H9 (cell line): Measurements from ENCODE around the gene RPL19. TPM values are rescaled to one million over a fixed set of nuclear protein-coding genes. Genes with fewer than 3 reads are reported as not detected.

ENCODE experiments used
- DNase-seq: peaks from one replicate; pipeline ENCODE4 v3.0.0-alpha.2; 2017
- H2AFZ ChIP-seq: one replicate; pipeline ENCODE4 v1.6.1; 2013; ENCODE audit warnings: mild to moderate bottlenecking, low read length, control low read depth, moderate library complexity
- H2AK5ac ChIP-seq: 2 replicates; pipeline ENCODE4 v1.6.1; 2013; ENCODE audit warnings: low read length, control low read depth, mixed read lengths; ENCODE audit not compliant: insufficient read length
- H2BK120ac ChIP-seq: one replicate; pipeline ENCODE4 v1.6.1; 2013; ENCODE audit warnings: low read depth, mild to moderate bottlenecking, low read length, control low read depth, inconsistent platforms; ENCODE audit not compliant: poor library complexity, severe bottlenecking
- H2BK12ac ChIP-seq: 2 replicates; pipeline ENCODE4 v1.6.1; 2013; ENCODE audit warnings: low read length, control low read depth, mixed read lengths, low read depth; ENCODE audit not compliant: insufficient read length
- H2BK15ac ChIP-seq: 2 replicates; pipeline ENCODE4 v1.6.1; 2013; ENCODE audit warnings: low read depth, low read length, control low read depth
- H2BK20ac ChIP-seq: one replicate; pipeline ENCODE4 v1.6.1; 2013; ENCODE audit warnings: low read depth, mild to moderate bottlenecking, low read length, control low read depth, inconsistent platforms; ENCODE audit not compliant: poor library complexity, severe bottlenecking
- H2BK5ac ChIP-seq: 2 replicates; pipeline ENCODE4 v1.6.1; 2013; ENCODE audit warnings: low read length, control low read depth, mixed read lengths; ENCODE audit not compliant: insufficient read length
- H3K14ac ChIP-seq: 2 replicates; pipeline ENCODE4 v1.6.1; 2013; ENCODE audit warnings: low read length, control low read depth; ENCODE audit not compliant: insufficient read depth
- H3K18ac ChIP-seq: 2 replicates; pipeline ENCODE4 v1.6.1; 2013; ENCODE audit warnings: low read depth, mild to moderate bottlenecking, mixed read lengths, low read length, control low read depth; ENCODE audit not compliant: insufficient read length
- H3K23ac ChIP-seq: 2 replicates; pipeline ENCODE4 v1.6.1; 2013; ENCODE audit warnings: low read length, control low read depth, mixed read lengths, low read depth; ENCODE audit not compliant: insufficient read length
- H3K23me2 ChIP-seq: 2 replicates; pipeline ENCODE4 v1.6.1; 2013; ENCODE audit warnings: low read depth, mild to moderate bottlenecking, mixed read lengths, low read length, control low read depth; ENCODE audit not compliant: insufficient read length, poor library complexity, severe bottlenecking
- H3K27ac ChIP-seq: 2 replicates; pipeline ENCODE4 v1.5.1; 2013; ENCODE audit warnings: low read length, control low read depth, mixed read lengths, low read depth; ENCODE audit not compliant: insufficient read length
- H3K27me3 ChIP-seq: 2 replicates; pipeline ENCODE4 v1.6.1; 2013; ENCODE audit warnings: low read length, control low read depth, inconsistent platforms; ENCODE audit not compliant: insufficient read depth
- H3K4ac ChIP-seq: 2 replicates; pipeline ENCODE4 v1.6.1; 2013; ENCODE audit warnings: low read depth, mild to moderate bottlenecking, control low read depth, inconsistent platforms, low read length, moderate library complexity
- H3K4me1 ChIP-seq: 2 replicates; pipeline ENCODE4 v1.6.1; 2013; ENCODE audit warnings: low read length, control low read depth, inconsistent platforms; ENCODE audit not compliant: insufficient read depth
- H3K4me2 ChIP-seq: 2 replicates; pipeline ENCODE4 v1.6.1; 2013; ENCODE audit warnings: low read length, control low read depth, mixed read lengths; ENCODE audit not compliant: insufficient read length, insufficient read depth
- H3K56ac ChIP-seq: 2 replicates; pipeline ENCODE4 v1.6.1; 2013; ENCODE audit warnings: low read depth, mild to moderate bottlenecking, mixed read lengths, low read length, control low read depth; ENCODE audit not compliant: insufficient read length
- H3K79me1 ChIP-seq: 2 replicates; pipeline ENCODE4 v1.6.1; 2013; ENCODE audit warnings: low read depth, mild to moderate bottlenecking, moderate library complexity, low read length, control low read depth, inconsistent platforms; ENCODE audit not compliant: insufficient read depth, poor library complexity, severe bottlenecking
- H3K79me2 ChIP-seq: 2 replicates; pipeline ENCODE4 v1.6.1; 2013; ENCODE audit warnings: low read length, control low read depth, inconsistent platforms; ENCODE audit not compliant: insufficient read depth
- H3K9ac ChIP-seq: 2 replicates; pipeline ENCODE4 v1.6.1; 2013; ENCODE audit warnings: low read length, control low read depth, mixed read lengths; ENCODE audit not compliant: insufficient read length; ENCODE audit errors: extremely low read depth
- H3K9me3 ChIP-seq: one replicate; pipeline ENCODE4 v1.6.1; 2013; ENCODE audit warnings: low read depth, low read length, inconsistent platforms; ENCODE audit not compliant: control insufficient read depth
- H3T11ph ChIP-seq: one replicate; pipeline ENCODE4 v1.6.1; 2013; ENCODE audit warnings: mild to moderate bottlenecking, low read length, control low read depth, inconsistent platforms
- H4K20me1 ChIP-seq: one replicate; pipeline ENCODE4 v1.6.1; 2013; ENCODE audit not compliant: control insufficient read depth, insufficient read length, insufficient read depth
- H4K5ac ChIP-seq: 2 replicates; pipeline ENCODE4 v1.6.1; 2013; ENCODE audit warnings: low read depth, mild to moderate bottlenecking, mixed read lengths, low read length, control low read depth; ENCODE audit not compliant: insufficient read length
- H4K8ac ChIP-seq: replicated peaks from 2 replicates; pipeline ENCODE4 v1.6.1; 2013; ENCODE audit warnings: low read length, control low read depth, mixed read lengths, low read depth; ENCODE audit not compliant: insufficient read length
- H4K91ac ChIP-seq: 2 replicates; pipeline ENCODE4 v1.6.1; 2013; ENCODE audit warnings: low read depth, mild to moderate bottlenecking, moderate library complexity, mixed read lengths, low read length, control low read depth; ENCODE audit not compliant: insufficient read length
- H3K27ac Mint-ChIP-seq, 3 experiments: 2 replicates in 2 of 3; 3 replicates in 1 of 3; pipeline ENCODE4 v1.8.0; 2020 to 2021; ENCODE audit warnings: mixed read lengths in 3 of 3, mild to moderate bottlenecking in 1 of 3, moderate library complexity in 1 of 3
- H3K27me3 Mint-ChIP-seq: 2 replicates; pipeline ENCODE4 v1.8.0; 2021; ENCODE audit warnings: low read depth, mild to moderate bottlenecking, moderate library complexity, mixed read lengths
- H3K36me3 Mint-ChIP-seq, 3 experiments: 2 replicates in 2 of 3; 3 replicates in 1 of 3; pipeline ENCODE4 v1.8.0; 2020 to 2021; ENCODE audit warnings: low read depth in 3 of 3, mixed read lengths in 3 of 3; ENCODE audit not compliant: insufficient read depth in 1 of 3
- H3K4me1 Mint-ChIP-seq, 2 experiments: 2 replicates each; pipeline ENCODE4 v1.8.0; 2020; ENCODE audit warnings: mixed read lengths in 2 of 2
- H3K4me3 Mint-ChIP-seq, 2 experiments: 2 replicates in 1 of 2; 3 replicates in 1 of 2; pipeline ENCODE4 v1.8.0; 2020 to 2021; ENCODE audit warnings: mild to moderate bottlenecking in 2 of 2, mixed read lengths in 2 of 2, moderate library complexity in 1 of 2
- H3K9me3 Mint-ChIP-seq, 2 experiments: 2 replicates in 1 of 2; 3 replicates in 1 of 2; pipeline ENCODE4 v1.8.0; 2020; ENCODE audit warnings: mild to moderate bottlenecking in 2 of 2, mixed read lengths in 2 of 2, moderate library complexity in 1 of 2
- CTCF ChIP-seq: fragments of 200-600 bp; sonication (generic); conservative IDR thresholded peaks from 3 replicates; pipeline ENCODE4 v1.8.0; 2021; ENCODE audit warnings: antibody characterized with exemption, mild to moderate bottlenecking
- WGBS: extraction: QIAGEN DNeasy Blood & Tissue Kit; methylation state at CpG from one replicate; pipeline ENCODE4 v1.1.7; 2013; ENCODE audit warnings: missing lambda C conversion rate, low lambda C conversion rate, mixed read lengths; ENCODE audit not compliant: insufficient read length; ENCODE audit errors: extremely low coverage; 5-methylcytosine and 5-hydroxymethylcytosine counted together
- total RNA-seq: library from RNA; stranded (reverse); gene quantifications from 2 replicates; pipeline ENCODE4 v1.2.1, GENCODE V29; 2021

The RPL19 gene
- total RNA-seq, 1 experiment from 2014 or later, result 2,038 TPM

DNA sequence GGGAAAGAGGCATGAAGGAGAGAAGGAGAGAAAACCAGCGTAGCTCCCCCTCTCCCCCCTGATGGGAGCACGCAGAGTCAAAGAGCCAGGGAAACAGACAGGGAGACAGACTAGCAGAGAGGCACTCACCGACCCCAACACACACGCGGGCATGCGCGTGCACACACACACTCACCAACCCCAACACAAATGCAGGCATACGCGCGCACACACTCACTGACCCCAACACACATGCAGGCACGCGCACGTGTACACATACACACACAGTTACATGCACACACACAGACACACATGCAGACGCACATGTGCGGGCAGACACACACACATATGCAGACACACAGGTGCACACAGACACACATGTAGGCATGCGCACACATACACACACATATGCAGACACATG, 7.2 kb upstream of the RPL19 start:
- Histone ChIP-seq H3K79me1 (peaks cover 4% of the 10 kb centered on the region), H2BK120ac (no peak overlapping the region), H3K23me2 (peaks cover 7% of the 10 kb centered on the region), H2AFZ (no peak overlapping the region), H3K4ac (no peak overlapping the region), H3K79me2 (peaks cover 6% of the 10 kb centered on the region; the same call in 1 of the 2 replicates), H4K8ac (no peak overlapping the region), H4K91ac (no peak overlapping the region), H2BK5ac (no peak overlapping the region), H3K9me3 (no peaks in the 10 kb centered on the region), H2BK15ac (no peak overlapping the region), H4K20me1 (peaks cover 4% of the 10 kb centered on the region), H3K9ac (no peak overlapping the region), H3K23ac (no peak overlapping the region), H4K5ac (no peak overlapping the region), H3K4me1 (peaks cover 4% of the 10 kb centered on the region; the same call in 1 of the 2 replicates), H3K56ac (no peak overlapping the region), H2AK5ac (no peak overlapping the region), H3K18ac (no peak overlapping the region), H3K14ac (no peak overlapping the region), H3K27me3 (peaks cover 4% of the 10 kb centered on the region; the same call in 1 of the 2 replicates), H3K27ac (no peak overlapping the region), H3T11ph (no peak overlapping the region), H2BK20ac (no peak overlapping the region), H2BK12ac (no peak overlapping the region), H3K4me2 (no peak overlapping the region)
- peak overlapping the region in 1 of 3 experiments; percentile 3; a peak in 1 of 7 replicates for H3K27ac Mint-ChIP-seq
- DNase-seq, result no peak
- no peaks in the 10 kb centered on the region for H3K27me3 Mint-ChIP-seq
- no peak for TF ChIP-seq CTCF
- no CpG with 5 or more reads among the region's 16 CpGs for WGBS
- H3K36me3 Mint-ChIP-seq, result peaks cover 13 to 38% (median 32%) of the 10 kb centered on the region in 3 experiments; a peak in 6 of 7 replicates
- no peak overlapping the region for H3K4me3 Mint-ChIP-seq
- no peaks in the 10 kb centered on the region for H3K9me3 Mint-ChIP-seq
- H3K4me1 Mint-ChIP-seq, result peaks cover 15 to 28% of the 10 kb centered on the region in 2 experiments
